ENCODE data around the gene ABCF1.

The ABCF1 gene

DNA sequence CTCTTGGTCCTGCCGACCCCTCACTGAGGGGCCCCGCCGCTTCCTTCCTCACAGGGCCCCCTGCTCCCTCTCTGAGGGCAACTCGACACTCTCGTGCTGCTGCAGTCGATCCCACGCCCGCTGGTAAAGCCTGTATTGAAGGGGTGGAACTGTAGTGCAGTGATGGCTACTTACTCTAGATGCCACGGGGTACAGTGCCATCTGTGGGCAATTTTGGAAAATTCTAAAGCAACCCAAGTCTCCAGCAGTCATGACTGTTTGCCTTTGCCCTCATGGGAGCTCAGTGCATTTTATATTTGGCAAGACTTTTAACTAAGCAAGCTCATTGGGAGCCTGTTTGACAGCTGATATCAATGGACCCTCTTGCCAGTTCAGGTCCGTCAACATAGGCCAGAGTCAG lies 69.2 kb downstream of the ABCF1 start:
- H3K4me1 ChIP-seq (ENCODE audit: control insufficient read depth, insufficient read depth, low read length) = no peaks in the 10 kb centered on the region
- H3K36me3 ChIP-seq (ENCODE audit: control insufficient read depth, insufficient read depth, low read length) = peaks cover 64% of the 10 kb centered on the region
- no peaks in the 10 kb centered on the region for H3K27me3 ChIP-seq (ENCODE audit: control insufficient read depth, insufficient read depth, low read length)
- H3K9me3 ChIP-seq (ENCODE audit: control insufficient read depth, insufficient read depth, low read length) = no peaks in the 10 kb centered on the region
- no peak overlapping the region for H3K27ac ChIP-seq (ENCODE audit: low read depth, low read length)
- H3K4me3 ChIP-seq (ENCODE audit: low read depth, low read length) = no peak overlapping the region
- no peak overlapping the region for H3K9ac ChIP-seq (ENCODE audit: low read depth, low read length)

DNA sequence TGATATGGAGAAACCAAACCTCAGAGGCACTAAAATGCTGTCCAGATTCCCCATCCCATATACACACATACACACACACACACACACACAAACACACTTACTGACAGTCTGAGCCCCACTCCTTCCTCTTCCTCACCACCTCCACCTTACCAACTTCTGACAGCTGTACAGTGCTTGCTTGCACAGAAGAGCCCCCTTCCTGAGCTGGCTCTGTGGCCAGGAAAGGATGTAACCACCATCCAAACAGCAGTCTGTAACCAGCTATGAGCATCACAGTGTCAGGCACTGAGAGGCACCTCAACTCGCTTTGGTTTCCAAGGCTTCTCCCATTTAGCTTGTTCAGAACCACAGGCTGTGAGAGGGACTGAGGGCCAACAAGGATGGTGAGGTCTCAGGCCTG lies 69.8 kb downstream of the ABCF1 start:
- Histone ChIP-seq H3K27me3 (ENCODE audit: control insufficient read depth, insufficient read depth, low read length) (no peaks in the 10 kb centered on the region), H3K36me3 (ENCODE audit: control insufficient read depth, insufficient read depth, low read length) (peaks cover 64% of the 10 kb centered on the region), H3K9me3 (ENCODE audit: control insufficient read depth, insufficient read depth, low read length) (no peaks in the 10 kb centered on the region), H3K4me1 (ENCODE audit: control insufficient read depth, insufficient read depth, low read length) (no peaks in the 10 kb centered on the region), H3K27ac (ENCODE audit: low read depth, low read length) (no peak overlapping the region), H3K4me3 (ENCODE audit: low read depth, low read length) (no peak overlapping the region), H3K9ac (ENCODE audit: low read depth, low read length) (no peak overlapping the region)

Measured in HUES48 (cell line).